GM06990 (cell line): ENCODE measurements around the gene TNFAIP1.

Experiments
- DNase-seq: peaks from one replicate; pipeline ENCODE4 v3.0.0-alpha.2; 2011; ENCODE audit not compliant: insufficient read length; ENCODE audit errors: extremely low read depth
- H3K27me3 ChIP-seq: replicated peaks from 2 replicates; pipeline ENCODE4 v1.6.0; 2011; ENCODE audit warnings: low read length; ENCODE audit not compliant: control insufficient read depth, insufficient read depth
- H3K36me3 ChIP-seq: 2 replicates; pipeline ENCODE4 v1.5.1; 2011; ENCODE audit warnings: low read length; ENCODE audit not compliant: control insufficient read depth, insufficient read depth
- H3K4me3 ChIP-seq: replicated peaks from 2 replicates; pipeline ENCODE4 v1.5.1; 2011; ENCODE audit warnings: low read depth, mild to moderate bottlenecking, control low read depth, low read length
- CTCF ChIP-seq: IDR thresholded peaks from 2 replicates; pipeline ENCODE4 v1.5.1; 2011; ENCODE audit warnings: low read length, control low read depth, mild to moderate bottlenecking, inconsistent platforms; ENCODE audit not compliant: insufficient read depth, poor library complexity, severe bottlenecking

TNFAIP1 gene

DNA sequence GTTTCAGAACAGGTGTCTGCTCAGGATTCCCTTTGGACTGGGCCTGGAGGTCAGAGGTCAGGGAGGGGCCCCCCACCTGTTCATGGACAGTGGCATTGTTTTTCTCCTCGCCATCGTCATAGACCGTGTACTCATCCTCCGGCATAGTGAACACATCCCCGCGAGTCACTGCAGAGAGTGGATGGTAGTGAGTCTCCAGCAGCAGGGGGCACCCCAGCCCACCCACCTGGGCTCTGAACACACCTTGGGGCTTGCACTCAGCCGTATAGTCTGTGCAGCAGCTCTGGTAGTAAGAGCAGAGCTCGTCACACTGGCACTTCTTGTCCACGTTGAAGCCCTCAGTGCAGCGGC lies 34.1 kb downstream of the TNFAIP1 start:
- DNase-seq, result no peak
- TF ChIP-seq CTCF, result no peak
- Histone ChIP-seq H3K4me3 (no peak overlapping the region), H3K27me3 (no peaks in the 10 kb centered on the region), H3K36me3 (no peaks in the 10 kb centered on the region; the same call in 1 of the 2 replicates)

GRCh38 chr17:28370035-28370743 lies 34.6 kb downstream of the TNFAIP1 start, which contains the start of gene VTN:
Gene VTN, minus strand, starts transcription at chr17:28370307. Its CDS starts 104 bp downstream, at chr17:28370203.
- H3K4me3 ChIP-seq, result peak within 1 kb of the TSS; percentile 86
- no peak for TF ChIP-seq CTCF

GRCh38 chr17:28370744-28371103 lies 35.2 kb downstream of the TNFAIP1 start:
- no peak for TF ChIP-seq CTCF
- DNase-seq, result no peak
- Histone ChIP-seq H3K27me3 (no peaks in the 10 kb centered on the region), H3K4me3 (no peak overlapping the region; the same call in 1 of the 2 replicates), H3K36me3 (no peaks in the 10 kb centered on the region)

More at GRCh38 chr17:28370035-28370743, 34.6 kb downstream of the TNFAIP1 start, which contains the start of gene VTN:
- Histone ChIP-seq H3K27me3 (no peaks in the 10 kb centered on the region), H3K36me3 (no peaks in the 10 kb centered on the region)
- no peak for DNase-seq

GRCh38 chr17:28371245-28372202 lies 36.0 kb downstream of the TNFAIP1 start, which contains the start of gene SARM1:
Gene SARM1, plus strand, starts transcription at chr17:28371694. Its CDS starts 339 bp downstream, at chr17:28372033.
- no peaks in the 10 kb centered on the region for H3K27me3 ChIP-seq
- DNase-seq, result peak; percentile 91
- no peak for TF ChIP-seq CTCF
- H3K4me3 ChIP-seq, result peak within 1 kb of the TSS; percentile 86
- no peaks in the 10 kb centered on the region for H3K36me3 ChIP-seq

DNA sequence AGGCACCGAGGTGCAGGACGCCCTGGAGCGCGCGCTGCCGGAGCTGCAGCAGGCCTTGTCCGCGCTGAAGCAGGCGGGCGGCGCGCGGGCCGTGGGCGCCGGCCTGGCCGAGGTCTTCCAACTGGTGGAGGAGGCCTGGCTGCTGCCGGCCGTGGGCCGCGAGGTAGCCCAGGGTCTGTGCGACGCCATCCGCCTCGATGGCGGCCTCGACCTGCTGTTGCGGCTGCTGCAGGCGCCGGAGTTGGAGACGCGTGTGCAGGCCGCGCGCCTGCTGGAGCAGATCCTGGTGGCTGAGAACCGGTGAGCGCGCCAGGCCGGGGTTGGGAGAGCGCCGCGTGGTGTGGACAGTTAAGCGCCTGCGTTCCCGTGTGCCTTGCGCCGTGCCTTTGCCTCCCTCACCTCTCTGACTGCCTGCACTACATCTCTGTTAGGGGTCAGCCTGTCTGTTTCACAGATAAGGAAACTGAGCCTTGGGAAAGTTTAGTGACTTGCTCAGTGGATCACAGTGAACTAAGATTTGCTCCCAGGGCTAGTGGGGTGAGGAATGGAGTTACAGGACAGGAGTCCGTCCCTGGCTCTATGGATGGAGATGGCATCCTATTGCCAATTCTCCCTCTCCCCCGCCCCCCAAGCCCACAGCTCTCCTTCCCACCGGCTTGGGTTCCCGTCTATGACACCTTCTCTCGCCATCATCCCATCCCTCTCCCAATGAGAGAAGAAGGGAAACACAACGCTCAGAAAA lies 36.8 kb downstream of the TNFAIP1 start:
- H3K4me3 ChIP-seq, result peak overlapping the region; percentile 86
- TF ChIP-seq CTCF, result no peak
- no peaks in the 10 kb centered on the region for H3K36me3 ChIP-seq
- H3K27me3 ChIP-seq, result no peaks in the 10 kb centered on the region
- DNase-seq, result peak; percentile 64
